Transverse colon (tissue), 4 donors: ENCODE measurements around the gene PPM1D. TPM values are rescaled to one million over a fixed set of nuclear protein-coding genes. Genes with fewer than 3 reads are reported as not detected.

Source experiments
- DNase-seq: peaks from one replicate; pipeline ENCODE4 v3.0.0-alpha.2; 2019
- H3K27ac ChIP-seq, 4 donors: fragments of 200-600 bp; sonication (generic); 2 replicates each; pipeline ENCODE4 v1.5.1; 2016 to 2018; ENCODE audit warnings: inconsistent platforms in 4 of 4
- H3K27me3 ChIP-seq: fragments of 200-600 bp; sonication (generic); 2 replicates; pipeline ENCODE4 v1.5.1; 2017; ENCODE audit warnings: inconsistent platforms
- H3K36me3 ChIP-seq, 4 donors: fragments of 200-600 bp; sonication (generic); 2 replicates each; pipeline ENCODE4 v1.5.1; 2017 to 2019; ENCODE audit warnings: inconsistent platforms in 4 of 4
- H3K4me1 ChIP-seq, 4 donors: fragments of 200-600 bp; sonication (generic); 2 replicates each; pipeline ENCODE4 v1.5.1; 2017 to 2020; ENCODE audit warnings: inconsistent platforms in 4 of 4
- H3K4me3 ChIP-seq, 4 donors: fragments of 200-600 bp; sonication (generic); 1 replicate in 1 of 4; 2 replicates in 3 of 4; pipeline versions ENCODE4 v1.5.1 to v1.6.1; 2017 to 2019; ENCODE audit warnings: inconsistent platforms in 4 of 4
- H3K9me3 ChIP-seq, 2 donors: fragments of 200-600 bp; sonication (generic); 2 replicates each; pipeline ENCODE4 v1.5.1; 2017 to 2019; ENCODE audit warnings: inconsistent platforms in 2 of 2
- EP300 ChIP-seq: sonication (generic); formaldehyde crosslinking; IDR thresholded peaks from one replicate; pipeline ENCODE4 v1.6.1; 2017; ENCODE audit warnings: antibody characterized with exemption, low read depth
- POLR2A ChIP-seq: fragments of 450-650 bp; IDR thresholded peaks from one replicate; pipeline ENCODE4 v1.6.1; 2016; ENCODE audit warnings: antibody characterized with exemption, mild to moderate bottlenecking, moderate library complexity
- POLR2AphosphoS5 ChIP-seq, 3 donors: sonication (generic); formaldehyde crosslinking; IDR thresholded peaks; one replicate each; pipeline ENCODE4 v1.6.1; 2016; ENCODE audit warnings: antibody characterized with exemption in 3 of 3
- WGBS, 2 donors: methylation state at CpG; one replicate each; pipeline ENCODE4 v1.1.5; 2018; ENCODE audit warnings: low coverage in 1 of 2; 5-methylcytosine and 5-hydroxymethylcytosine counted together
- in situ Hi-C, 4 donors: fragments of 200-750 bp; cut with MboI; loops; one replicate each; pipeline versions ENCODE4 v1.15.0 to v1.15.1; 2017; ENCODE audit warnings: low sequenced_read_pairs in 3 of 4, low pct_ligation_motif_present in 1 of 4, low pct_unique_long_range_greater_than_20kb in 1 of 4
- intact Hi-C: fragments of 100-400 bp; cut with DNase I; formaldehyde crosslinking; loops from one replicate; pipeline ENCODE4 v1.15.1; 2023; ENCODE audit warnings: low total_unique reads
- total RNA-seq, 4 donors: library from RNA; depleted of rRNA; stranded (reverse); fragments of >200 nt; gene quantifications; one replicate each; pipeline ENCODE4 v1.1.0, GENCODE V29; 2016
- TF ChIP-seq, protein P1 (sequence below), 5 experiments: fragments of 200-600 bp in 3 of 5; fragments of 450-650 bp in 2 of 5; sonication (generic) in 3 of 5; IDR thresholded peaks; 1 replicate in 2 of 5; 2 replicates in 3 of 5; pipeline ENCODE4 v1.5.1; 2016 to 2017; ENCODE audit warnings: antibody characterized with exemption in 5 of 5, inconsistent platforms in 3 of 5, mild to moderate bottlenecking in 2 of 5, moderate library complexity in 1 of 5

The PPM1D gene
- total RNA-seq, 4 donors from 2014 or later: 4.6 to 25.8 (median 16.0) TPM

DNA sequence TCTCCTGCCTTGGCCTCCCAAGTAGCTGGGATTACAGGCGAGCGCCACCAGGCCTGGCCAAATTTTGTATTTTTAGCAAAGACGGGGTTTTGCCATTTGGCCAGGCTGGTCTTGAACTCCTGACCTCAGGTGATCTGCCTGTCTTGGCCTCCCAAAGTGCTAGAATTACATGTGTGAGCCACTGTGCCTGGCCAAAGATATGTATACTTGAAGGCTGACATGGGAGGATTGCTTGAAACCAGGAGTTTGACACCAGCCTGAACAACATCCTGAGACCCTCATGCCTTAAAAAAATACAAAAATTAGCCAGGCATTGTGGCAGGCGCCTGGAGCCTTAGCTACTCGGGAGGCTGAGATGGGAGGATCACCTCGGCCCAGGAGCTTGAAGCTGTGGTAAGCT is 80.8 kb downstream of the PPM1D start:
- intact Hi-C loops: no loop called here

DNA sequence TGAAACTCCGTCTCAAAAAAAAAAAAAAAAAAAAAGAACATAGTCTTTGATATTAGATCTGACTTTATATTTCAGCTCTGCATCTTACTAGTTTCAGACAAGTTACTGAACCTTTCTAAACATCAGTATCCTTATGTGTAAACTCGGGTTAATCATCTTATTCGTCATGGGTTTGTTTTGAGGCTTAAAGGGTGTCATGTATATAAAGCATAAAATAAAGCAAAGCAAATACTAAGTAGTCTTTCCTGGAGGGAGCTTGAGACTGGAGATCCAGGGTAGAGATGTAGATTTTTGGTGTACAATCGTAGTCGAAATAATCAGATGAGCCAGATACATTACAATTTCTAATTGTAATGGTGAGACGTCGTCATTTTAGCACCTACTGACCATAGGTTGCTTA is 85.4 kb downstream of the PPM1D start:
- 89 to 95% methylated on average over 5 to 7 of the region's 7 CpGs for WGBS, 2 donors
- peaks cover 0 to 16% (median 5%) of the 10 kb centered on the region in 4 donors for H3K36me3 ChIP-seq
- no peaks in the 10 kb centered on the region for H3K4me1 ChIP-seq
- intact Hi-C loops: no loop called here
- H3K9me3 ChIP-seq: no peaks in the 10 kb centered on the region
- H3K27ac ChIP-seq: no peak overlapping the region
- no peak overlapping the region for H3K4me3 ChIP-seq
- DNase-seq: no peak
- H3K27me3 ChIP-seq: no peaks in the 10 kb centered on the region
- in situ Hi-C loops: no loop called here
- TF ChIP-seq POLR2A: no peak
- TF ChIP-seq, protein P1, sequence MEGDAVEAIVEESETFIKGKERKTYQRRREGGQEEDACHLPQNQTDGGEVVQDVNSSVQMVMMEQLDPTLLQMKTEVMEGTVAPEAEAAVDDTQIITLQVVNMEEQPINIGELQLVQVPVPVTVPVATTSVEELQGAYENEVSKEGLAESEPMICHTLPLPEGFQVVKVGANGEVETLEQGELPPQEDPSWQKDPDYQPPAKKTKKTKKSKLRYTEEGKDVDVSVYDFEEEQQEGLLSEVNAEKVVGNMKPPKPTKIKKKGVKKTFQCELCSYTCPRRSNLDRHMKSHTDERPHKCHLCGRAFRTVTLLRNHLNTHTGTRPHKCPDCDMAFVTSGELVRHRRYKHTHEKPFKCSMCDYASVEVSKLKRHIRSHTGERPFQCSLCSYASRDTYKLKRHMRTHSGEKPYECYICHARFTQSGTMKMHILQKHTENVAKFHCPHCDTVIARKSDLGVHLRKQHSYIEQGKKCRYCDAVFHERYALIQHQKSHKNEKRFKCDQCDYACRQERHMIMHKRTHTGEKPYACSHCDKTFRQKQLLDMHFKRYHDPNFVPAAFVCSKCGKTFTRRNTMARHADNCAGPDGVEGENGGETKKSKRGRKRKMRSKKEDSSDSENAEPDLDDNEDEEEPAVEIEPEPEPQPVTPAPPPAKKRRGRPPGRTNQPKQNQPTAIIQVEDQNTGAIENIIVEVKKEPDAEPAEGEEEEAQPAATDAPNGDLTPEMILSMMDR (IDR thresholded peaks at IDR 0.05): no peak
- no peak for TF ChIP-seq EP300
- TF ChIP-seq POLR2AphosphoS5 (IDR thresholded peaks at IDR 0.05): no peak

More for the DNA sequence above, 80.8 kb downstream of the PPM1D start:
- no peak for DNase-seq
- WGBS, 2 donors: 93% methylated on average over 6 of the region's 6 CpGs; no CpG with 5 or more reads in 1 of the 2 donors
- in situ Hi-C loops: no loop called here
- no peaks in the 10 kb centered on the region for H3K27me3 ChIP-seq
- H3K36me3 ChIP-seq: peaks cover 0 to 9% (median 0%) of the 10 kb centered on the region in 4 donors
- H3K4me1 ChIP-seq: peaks cover 2 to 13% (median 9%) of the 10 kb centered on the region in 4 donors
- no peak overlapping the region for H3K27ac ChIP-seq
- H3K4me3 ChIP-seq: no peak overlapping the region
- TF ChIP-seq POLR2AphosphoS5 (IDR thresholded peaks at IDR 0.05) (no peak), POLR2A (no peak), EP300 (no peak)
- TF ChIP-seq, protein P1 (IDR thresholded peaks at IDR 0.05): no peak
- no peaks in the 10 kb centered on the region for H3K9me3 ChIP-seq

DNA sequence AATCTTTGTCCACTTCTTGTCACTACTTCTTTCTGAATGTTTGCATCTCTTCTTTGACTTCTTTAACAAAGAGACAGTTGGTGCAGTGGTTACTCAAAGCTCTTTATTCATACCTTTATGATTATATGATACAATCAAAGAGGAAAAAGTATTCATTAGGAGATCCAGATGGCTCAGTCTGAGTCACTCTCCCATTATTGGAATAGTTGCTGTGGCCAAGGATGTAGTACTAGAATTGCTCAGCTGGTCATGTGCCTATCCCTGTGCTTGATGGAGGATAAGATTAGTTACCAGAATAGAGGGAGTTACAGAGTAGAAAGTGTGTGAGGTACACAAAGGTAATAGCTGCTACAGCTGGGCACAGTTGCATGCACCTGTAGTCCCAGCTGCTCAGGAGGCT is 96.0 kb downstream of the PPM1D start:
- no peaks in the 10 kb centered on the region for H3K4me1 ChIP-seq

DNA sequence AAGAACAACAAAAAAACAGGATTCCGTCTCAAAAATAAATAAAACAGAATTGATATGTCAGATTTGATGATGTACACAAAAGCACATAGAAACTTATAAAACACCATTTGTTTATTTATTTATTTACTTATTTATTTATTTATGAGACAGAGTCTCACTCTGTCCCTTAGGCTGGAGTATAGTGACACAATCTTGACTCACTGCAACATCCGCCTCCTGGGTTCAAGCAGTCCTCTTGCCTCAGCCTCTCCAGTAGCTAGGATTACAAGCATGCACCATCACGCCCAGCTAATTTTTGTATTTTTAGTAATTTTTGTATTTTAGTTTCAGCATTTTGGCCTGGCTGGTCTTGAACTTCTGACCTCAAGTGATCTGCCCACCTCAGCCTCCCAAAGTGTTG is 99.1 kb downstream of the PPM1D start:
- intact Hi-C loops: no loop called here
- WGBS, 2 donors: 95 to 98% methylated on average over 3 of the region's 3 CpGs

More for the DNA sequence above, 96.0 kb downstream of the PPM1D start:
- Histone ChIP-seq H3K27ac (no peak overlapping the region), H3K36me3 (peaks cover 0 to 4% (median 0%) of the 10 kb centered on the region in 4 donors), H3K9me3 (no peaks in the 10 kb centered on the region), H3K27me3 (no peaks in the 10 kb centered on the region), H3K4me3 (no peak overlapping the region)
- no peak for DNase-seq
- intact Hi-C loops: no loop called here
- in situ Hi-C loops: no loop called here
- no peak for TF ChIP-seq POLR2AphosphoS5 (IDR thresholded peaks at IDR 0.05)
- no peak for TF ChIP-seq POLR2A
- no peak for TF ChIP-seq EP300
- TF ChIP-seq, protein P1 (IDR thresholded peaks at IDR 0.05): no peak

DNA sequence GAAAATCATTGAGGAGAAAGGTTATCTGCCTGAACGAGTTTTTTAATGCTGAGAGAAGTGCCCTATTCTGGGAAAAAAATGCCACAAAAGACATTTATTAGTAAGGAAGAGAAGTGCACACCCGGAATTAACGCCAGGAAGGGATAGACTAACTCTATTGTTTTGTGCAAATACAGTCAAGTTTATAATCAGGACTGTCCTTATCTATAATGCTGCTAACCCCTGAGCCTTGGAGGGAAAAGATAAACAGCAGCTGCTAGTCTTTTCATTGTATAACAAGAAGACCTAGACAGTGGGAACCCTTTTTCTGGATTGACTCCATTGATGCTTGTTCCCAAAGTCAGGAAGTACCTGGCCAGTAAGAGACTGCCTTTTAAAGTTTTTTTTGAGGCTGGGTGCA is 104.2 kb downstream of the PPM1D start:
- no peaks in the 10 kb centered on the region for H3K4me1 ChIP-seq
- no peak overlapping the region for H3K27ac ChIP-seq
- DNase-seq: no peak
- H3K4me3 ChIP-seq: no peak overlapping the region
- in situ Hi-C loops: loop anchor here in 2 of 4 donors (25.0 kb wide), 2 partner anchors 258 to 683 kb away; partner anchors contain the start of gene TBX2 (in 2 of the 2)
- no peaks in the 10 kb centered on the region for H3K27me3 ChIP-seq
- H3K36me3 ChIP-seq: no peaks in the 10 kb centered on the region
- intact Hi-C loops: no loop called here
- no peak for TF ChIP-seq EP300
- TF ChIP-seq, protein P1 (IDR thresholded peaks at IDR 0.05): no peak
- peaks cover 0 to 3% of the 10 kb centered on the region in 2 donors for H3K9me3 ChIP-seq
- WGBS, 2 donors: 41 to 44% methylated on average over 3 of the region's 3 CpGs

More for the DNA sequence above, 99.1 kb downstream of the PPM1D start:
- H3K27ac ChIP-seq: no peak overlapping the region
- DNase-seq: no peak
- no peaks in the 10 kb centered on the region for H3K4me1 ChIP-seq
- no peaks in the 10 kb centered on the region for H3K36me3 ChIP-seq
- no peak overlapping the region for H3K4me3 ChIP-seq
- TF ChIP-seq POLR2AphosphoS5 (IDR thresholded peaks at IDR 0.05) (no peak), POLR2A (no peak)
- in situ Hi-C loops: no loop called here
- H3K9me3 ChIP-seq: no peaks in the 10 kb centered on the region
- H3K27me3 ChIP-seq: no peaks in the 10 kb centered on the region
